Measurements from ENCODE around the gene POLR3G.

POLR3G gene

DNA sequence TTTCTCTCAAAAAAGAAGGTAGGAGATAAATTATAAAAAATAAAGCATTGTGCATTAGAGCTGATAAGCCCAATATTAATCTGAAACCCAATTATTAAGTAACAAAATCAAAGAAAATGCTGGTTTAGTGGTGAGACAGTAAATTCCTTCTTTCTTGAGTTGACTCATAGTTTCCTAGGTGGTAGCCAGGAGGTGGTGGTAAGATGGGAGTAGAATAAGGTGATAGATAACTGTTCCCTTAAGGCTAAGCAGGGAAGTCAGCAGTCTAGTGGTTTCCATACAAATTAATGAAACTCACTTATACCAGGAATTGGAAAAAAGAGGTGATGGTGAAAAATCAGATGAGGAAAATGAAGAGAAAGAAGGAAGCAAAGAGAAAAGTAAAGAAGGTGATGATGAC lies 31.6 kb downstream of the POLR3G start:
- no peak for DNase-seq

DNA sequence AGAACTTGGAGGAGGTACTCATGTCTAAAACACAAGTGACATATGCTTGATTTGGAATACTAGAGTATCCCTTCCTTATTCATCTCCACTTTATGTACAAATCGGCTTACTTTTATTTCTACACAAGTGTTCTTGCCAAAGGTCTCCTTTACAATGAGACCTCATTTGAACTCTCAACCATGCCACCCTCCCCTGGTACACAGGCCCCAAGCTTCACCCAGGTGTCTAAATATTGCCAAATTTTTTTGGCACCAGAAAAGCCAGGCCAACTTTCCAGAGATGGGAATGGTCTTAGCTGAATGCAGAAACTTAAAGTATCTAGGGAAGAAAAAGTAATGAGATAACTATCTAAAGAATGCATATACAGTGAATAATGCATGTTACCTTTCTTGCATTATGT lies 35.8 kb downstream of the POLR3G start:
- no peak for DNase-seq

DNA sequence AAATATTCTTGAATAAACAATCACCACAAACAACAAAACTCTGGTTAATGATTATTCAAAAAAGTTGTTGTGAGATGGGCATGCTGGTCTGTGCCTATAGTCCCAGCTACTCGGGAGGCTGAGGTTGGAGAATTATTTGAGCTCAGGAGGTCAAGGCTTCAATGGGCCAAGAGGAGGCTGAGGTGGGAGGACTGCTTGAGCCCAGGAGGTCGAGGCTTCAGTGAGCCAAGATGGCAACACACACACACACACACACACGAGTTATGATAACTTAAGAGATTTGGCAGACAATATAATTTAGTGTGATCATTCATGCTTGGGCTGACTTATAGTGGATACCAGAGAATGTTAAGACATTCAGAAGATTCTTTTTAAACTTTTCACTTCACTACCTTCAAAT lies 39.9 kb downstream of the POLR3G start:
- no peak for DNase-seq

DNA sequence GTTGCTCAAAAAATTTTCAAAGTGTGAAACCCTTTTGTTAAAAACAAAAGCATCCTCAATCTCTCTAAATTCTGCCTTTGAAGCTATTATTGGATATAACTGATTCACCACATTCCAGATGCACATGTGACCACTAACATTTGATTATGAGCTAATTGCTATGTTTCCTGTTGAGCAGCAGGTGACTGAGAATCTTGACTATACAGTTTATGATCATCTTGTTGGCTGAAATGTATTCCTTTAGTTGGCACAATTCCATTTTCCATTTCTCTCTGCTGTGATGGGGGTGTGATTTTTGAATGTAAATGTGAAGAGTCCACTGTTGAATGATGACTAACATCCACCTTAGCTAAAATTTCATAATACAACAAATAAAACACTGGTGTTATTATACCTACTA lies 44.0 kb downstream of the POLR3G start:
- DNase-seq = no peak

DNA sequence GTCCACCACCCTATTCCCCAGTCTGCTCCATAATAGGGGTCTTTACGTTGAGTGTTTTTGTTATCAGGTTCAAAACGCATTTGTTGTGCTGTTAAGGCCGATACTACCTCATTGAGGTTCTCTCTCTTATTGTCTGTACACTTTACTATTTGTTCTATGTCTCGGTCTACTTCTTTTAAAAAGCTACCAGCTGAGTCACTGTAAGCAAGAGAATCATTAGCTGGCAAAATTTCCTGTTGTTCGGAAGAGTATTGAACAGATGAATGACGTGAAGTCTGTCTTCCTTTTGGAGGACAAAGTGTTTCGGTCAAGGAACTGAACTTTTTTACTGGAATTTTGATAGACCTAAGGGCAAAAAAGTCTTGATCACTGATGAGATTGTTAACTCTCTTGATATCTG lies 44.4 kb downstream of the POLR3G start:
- no peak for DNase-seq

DNA sequence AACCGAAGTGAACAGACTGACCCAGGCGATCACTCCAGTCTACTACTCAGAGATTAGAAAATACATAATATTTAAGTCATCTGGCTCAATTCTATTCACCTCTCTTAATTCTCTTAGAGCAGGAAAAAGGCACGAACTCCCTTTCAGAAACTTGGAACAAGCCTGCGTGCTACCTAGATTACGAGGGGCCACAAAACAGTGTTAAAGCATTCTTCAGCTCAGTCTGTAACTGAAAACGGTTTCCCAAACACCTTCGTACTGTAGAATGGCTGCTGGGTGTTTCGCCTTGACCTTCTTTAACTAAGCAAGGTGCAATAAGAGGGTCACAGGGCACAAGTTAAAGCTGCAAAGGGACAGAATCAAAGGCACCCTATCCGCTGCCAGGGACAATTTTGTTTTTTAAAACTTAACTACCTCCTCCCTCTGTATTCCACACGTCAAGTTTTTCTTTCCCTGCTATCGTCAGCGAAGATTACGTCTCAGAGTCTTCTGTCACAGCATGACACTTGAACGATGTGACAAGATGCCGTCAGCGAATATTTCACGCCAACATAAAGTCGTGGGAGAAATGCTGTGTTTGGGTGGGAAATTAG lies 54.0 kb downstream of the POLR3G start:
- no peak for DNase-seq

DNA sequence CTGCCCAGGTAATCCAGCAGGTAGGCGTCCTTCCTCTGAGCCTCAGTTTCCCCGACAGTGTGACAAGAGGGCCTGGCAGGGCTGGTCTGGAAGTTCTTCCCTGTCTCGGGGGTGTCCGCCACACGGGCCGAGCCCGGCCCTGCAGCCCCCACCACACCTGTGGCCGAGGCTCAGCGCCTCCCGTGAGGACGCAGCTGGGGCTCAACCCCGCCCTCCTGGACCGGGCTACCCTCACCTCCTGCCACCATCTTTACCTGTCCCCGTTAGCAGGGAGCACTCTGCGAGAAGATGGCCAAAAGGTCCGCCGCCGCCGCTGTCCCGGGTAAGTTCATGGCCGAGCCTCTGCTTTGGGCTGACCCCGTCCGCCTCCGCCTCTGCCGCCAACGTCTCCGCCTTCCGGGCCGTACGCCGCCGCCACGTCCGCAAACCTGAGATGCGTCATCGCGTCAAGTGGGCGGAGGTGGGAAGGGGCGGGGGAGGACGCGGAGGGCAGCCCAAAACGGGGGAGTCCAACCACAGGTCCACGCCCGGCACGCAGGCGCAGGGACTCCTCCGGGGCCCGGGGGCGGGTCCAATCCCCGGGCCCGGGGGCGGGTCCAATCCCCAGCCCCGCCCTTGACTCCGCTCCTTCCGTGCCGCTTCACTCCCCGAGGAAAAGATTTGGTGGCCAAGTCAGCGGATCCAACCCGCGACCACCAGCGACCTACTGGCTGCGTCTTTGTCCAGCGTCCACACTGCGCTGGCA lies 54.7 kb downstream of the POLR3G start, which contains the start of gene LYSMD3:
Gene LYSMD3, minus strand, starts transcription at position 391 of the 745 bp plus-strand sequence. CDS start 4,295 bp downstream, outside the sequence.
- DNase-seq = peak; percentile 99

DNA sequence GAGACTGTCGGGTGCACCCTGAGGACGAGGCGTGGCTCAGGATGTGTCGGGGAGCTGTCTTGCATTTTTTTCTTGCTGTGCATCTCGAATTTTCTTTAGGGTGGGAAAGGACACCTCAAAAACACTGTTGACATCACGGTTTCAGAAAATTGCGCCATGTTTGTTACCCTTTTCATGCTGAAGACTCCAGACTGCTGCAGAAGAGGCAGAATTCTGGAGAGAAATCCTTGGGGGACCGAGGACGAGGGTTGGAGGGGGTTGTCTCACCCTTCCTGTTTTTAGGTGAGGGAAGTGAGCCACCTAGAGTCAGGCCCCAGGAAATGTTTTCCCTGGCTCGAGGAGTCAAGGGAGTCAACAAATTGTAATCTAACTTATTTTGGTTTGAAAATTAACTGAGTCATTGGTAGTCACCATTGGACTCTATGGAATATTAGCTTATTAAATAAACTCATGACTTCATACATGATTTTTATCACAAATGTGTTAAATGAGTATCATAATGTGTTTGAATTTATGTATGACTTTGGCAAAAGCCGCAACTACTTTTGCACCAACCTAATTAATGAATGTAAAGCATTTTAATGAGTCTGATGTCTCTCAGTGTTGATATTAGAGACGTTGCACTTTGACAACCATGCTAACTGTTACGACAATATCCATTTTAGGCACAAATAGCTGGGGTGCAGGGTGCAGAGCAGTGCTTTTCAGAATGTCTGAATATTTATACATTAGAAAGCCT lies 55.4 kb downstream of the POLR3G start:
- peak; percentile 85 for DNase-seq

DNA sequence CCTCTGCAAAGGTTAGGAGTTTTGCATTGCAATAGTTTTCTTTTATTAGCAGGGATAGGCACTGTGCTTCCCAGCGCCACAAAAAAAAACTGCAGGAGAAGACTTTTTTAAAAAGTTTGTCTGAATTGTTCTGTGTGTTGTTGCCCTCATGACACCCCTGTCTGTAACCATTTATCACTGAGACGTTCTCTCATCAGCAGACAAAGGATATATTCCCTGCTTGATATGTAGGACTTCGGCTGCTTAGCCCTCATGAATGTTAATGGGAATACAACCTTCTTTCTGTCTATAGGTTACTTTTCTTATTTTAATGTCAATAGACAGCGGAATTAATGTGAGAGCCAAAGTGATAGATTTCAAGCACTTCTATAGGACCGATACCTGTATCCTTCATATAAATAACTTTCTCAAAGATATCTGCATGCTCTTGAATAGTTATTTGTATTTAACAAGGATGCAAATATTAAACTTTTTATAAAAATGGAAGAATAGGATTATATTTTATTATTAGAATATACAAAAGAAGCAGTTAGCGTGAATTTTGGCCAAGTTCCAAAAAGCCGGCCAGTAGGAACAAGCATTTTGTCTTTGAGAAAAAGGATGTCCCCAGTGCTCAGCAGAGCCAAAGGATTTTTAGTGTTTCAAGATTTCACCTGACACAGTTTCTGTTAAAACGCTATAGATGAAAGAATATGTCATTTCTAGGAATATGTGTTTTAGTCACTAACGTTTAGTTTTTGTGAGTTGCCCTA lies 56.2 kb downstream of the POLR3G start:
- DNase-seq = no peak

DNA sequence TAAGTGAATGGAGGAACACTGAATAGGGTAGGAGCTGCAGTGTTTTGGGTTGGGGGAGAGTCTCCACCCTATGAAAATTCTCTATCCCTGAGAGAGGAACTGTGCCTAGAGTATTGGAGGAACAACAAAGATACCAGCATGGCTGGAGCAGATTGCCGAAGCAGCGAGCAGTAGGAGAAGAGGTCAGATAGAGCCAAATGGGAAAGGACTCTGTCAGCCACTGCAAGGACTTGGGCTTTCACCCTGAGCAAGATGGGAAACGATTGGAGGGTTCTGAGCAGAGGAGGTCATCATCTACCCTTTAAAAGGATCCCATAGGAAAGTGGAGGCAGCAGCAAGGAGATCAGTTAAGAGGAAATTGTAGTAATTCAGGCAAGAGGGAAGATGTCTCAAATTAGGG lies 59.1 kb downstream of the POLR3G start:
- DNase-seq = no peak

DNA sequence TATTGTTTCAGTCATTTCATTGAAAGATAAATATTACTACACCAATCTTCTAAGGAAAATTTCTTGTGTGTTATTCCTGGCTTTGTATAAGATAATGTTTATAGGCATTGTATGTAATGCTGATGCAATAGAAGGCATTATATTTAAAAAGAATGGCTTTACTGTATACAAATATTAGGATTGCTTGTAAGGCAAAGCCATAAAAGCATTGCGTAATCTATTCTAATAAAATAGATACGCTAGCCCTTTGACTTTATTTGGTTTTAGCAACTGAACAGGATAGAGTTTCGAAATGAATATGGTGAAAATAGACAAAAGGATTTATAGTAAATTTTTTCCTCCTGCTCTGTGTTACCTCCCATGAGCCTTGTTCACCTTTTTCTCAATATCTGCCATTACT lies 60.3 kb downstream of the POLR3G start:
- DNase-seq = no peak

DNA sequence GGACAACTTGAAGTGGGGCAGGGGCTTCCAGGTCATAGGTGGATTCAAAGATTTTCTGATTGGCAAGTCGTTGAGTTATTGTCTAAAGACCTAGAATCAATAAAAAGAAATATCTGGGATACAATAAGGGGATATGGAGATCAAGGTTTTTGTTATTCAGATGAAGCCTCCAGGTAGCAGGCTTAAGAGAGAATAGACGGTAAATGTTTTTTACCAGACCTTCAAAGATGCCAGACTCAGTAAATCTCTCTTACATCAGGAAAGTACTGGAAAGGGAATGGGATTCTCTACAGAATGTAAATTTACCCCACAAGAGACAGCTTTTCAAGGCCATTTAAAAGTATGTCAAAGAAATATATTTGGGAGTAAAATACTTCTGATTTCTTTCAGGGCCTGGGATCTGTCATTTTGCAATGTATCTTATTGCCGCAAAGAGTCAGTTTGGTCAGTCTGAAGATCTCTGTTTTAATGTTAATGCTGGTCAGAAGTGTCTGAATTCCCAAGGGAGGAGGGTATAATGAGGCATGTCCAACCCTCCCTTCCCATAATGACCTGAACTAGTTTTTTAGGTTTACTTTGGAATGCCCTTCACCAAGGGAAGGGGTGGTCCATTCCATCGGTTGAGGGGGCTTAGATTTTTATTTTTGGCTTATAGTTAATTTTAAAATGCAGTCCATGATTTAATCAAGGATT lies 68.3 kb downstream of the POLR3G start:
- DNase-seq = no peak

DNA sequence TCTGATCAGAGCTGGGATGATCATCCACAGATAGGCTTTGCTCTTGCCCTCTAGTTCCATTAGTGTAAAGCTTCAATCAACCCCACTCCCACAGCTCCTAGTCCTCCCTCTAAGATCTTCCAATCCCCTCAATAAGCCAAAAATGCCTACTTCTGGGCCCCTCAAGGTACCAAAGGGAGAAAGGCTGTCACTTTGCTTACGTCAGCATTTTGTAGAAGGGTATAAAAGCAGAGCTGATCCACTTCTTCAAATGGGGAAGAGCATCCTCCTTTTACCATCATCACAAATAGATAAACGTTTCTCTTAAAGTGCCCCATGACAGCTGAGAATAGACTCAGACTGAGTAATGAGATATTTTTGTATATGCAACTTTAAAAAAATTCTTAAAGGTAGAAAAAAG lies 70.8 kb downstream of the POLR3G start:
- no peak for DNase-seq

DNA sequence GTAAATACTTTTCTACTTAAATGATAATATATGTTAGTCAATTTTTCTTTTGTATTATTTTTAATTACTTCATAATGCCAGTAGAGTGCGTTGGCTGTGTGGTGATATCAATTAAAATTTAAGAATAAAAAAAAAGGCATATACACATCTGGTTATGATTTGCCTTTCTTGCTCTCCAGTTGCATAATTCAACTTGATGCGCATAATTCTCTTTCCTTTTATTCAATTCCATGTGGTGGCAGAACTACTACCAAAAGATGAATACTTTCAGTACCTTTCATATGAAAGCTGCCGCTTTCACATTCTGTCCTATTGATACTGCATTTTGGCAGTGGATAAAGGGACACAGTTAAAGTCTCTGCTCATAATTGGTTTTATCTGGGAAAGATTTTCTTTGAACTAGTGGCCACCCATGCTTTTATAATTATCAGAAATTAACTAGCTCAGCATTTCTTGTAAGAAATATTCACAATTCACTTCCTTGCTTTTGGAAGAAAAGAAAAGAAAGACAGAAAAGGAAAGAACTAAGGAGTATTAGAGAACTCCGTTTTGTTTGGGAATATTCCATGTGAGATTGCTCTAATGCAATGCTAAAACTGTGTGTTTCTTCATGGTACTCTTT lies 71.7 kb downstream of the POLR3G start:
- no peak for DNase-seq

DNA sequence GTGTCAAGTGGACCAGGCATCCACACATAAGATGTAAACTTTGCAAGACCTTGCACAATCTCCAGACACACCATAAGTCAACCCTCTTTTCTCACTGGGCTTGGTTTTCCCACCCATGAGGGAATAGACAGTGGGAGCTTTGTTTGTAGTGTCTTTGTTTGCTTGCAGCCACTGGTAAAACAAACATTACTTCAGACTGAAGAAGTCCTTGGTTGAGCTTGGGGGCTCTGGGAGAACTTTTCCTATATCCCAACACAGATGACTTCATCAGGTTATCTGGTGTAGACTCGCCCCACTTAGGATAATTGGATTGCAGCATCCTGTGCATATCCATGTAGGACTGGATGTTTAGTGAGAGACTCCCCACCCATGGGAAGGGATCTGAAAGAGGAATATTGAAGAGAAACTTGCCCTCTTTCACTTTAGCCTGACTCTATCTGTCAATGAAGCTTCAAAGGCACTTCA lies 72.4 kb downstream of the POLR3G start:
- no peak for DNase-seq

DNA sequence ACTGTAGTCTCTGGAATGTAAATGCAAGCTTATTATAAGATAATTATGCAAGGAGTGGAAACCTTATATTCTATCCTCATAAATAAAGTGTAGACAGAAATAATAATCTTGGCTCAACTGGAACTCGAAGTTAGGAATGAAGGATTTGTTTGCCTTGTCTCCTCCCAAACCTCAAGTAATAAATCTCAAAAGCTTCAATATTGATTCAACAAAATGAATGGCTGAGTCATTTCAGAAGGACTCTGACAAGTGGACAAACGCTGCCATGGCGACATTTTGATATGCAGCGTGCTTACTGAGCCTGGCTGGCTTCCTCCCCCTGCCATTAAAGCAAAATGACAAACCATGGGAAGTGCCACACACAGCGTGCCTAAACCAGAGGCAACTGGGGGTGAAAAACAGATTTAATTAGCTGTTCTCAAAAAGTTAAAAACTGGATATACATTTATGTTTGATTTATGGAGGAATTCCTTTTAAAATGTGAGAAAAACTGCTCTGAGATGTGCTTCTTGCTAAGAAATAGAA lies 73.5 kb downstream of the POLR3G start:
- DNase-seq = no peak

DNA sequence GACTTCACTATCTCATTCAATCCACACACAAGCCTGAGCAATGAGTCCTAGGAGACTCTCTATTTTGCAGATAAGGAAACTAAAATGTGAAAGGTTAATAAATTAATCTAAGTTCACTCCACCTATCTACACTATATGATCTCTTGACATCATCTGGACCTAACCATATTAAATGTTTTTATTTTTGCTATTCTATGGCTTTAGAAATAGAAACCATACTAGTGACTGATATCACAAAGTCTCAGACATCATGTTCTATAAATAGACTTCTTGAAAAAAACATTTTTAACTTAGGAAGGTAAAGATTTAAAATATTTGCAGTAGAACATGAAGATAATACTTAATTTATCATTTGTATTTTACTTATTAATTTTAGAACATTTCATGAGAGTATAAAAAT lies 74.6 kb downstream of the POLR3G start:
- DNase-seq = no peak

DNA sequence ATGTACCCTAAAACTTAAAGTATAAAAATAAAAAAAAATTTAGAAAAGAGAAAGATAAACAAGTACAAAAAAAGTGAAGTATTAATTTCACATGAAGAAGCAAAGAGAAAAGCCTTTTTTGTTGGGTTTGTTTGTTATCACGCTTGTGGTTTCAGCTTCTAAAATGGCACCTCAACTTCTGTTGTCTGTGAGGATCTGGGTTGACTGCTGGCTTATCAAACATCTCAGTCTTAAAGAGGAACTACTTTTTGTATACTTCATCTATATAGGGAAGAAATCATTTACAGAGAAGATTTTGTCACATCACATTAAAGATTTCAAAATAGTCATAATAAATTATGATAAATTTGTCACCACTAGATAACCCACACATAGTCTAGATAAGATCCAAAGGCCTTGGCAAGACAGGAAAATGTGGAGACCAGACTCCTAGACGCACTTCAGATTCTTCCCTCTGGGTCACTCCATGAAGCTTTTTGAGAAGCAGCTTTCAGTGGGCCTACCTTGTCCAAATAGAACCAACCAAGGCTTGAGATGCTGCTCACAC lies 75.1 kb downstream of the POLR3G start:
- no peak for DNase-seq

DNA sequence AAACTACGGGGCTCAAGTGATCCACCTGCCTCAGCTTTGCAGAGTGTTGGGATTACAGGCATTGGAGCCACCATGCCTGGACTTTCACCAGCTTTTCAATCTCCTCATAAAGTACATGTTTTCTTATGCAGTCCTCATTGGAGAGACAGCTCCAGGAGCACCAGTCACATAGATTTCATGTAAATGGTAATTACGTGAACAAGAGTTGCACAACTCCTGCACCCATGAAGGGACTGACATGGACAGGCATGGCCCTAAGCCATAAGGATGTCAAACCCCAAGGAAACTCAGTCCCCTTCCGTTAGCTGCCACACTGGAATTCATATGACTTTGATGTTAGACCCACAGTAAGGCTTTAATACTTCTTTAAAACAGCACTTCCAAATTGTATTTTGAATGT lies 76.3 kb downstream of the POLR3G start:
- DNase-seq = no peak

DNA sequence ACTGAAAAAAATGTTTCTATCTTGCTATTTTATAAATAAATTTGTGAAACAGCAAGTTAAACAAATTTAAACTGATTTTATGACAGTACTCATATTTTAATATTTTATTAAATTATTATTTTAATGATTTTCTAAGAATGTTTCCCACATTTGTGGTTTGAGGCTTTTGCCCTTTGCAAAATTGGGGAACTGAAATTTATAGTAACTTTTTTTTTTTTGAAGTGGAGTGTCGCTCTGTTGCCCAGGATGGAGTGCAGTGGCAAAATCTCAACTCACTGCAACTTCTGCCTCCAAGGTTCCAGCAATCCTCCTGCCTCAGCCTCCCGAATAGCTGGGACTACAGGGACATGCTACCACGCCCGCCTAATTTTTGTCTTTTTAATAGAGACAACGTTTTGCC lies 76.7 kb downstream of the POLR3G start:
- no peak for DNase-seq

DNA sequence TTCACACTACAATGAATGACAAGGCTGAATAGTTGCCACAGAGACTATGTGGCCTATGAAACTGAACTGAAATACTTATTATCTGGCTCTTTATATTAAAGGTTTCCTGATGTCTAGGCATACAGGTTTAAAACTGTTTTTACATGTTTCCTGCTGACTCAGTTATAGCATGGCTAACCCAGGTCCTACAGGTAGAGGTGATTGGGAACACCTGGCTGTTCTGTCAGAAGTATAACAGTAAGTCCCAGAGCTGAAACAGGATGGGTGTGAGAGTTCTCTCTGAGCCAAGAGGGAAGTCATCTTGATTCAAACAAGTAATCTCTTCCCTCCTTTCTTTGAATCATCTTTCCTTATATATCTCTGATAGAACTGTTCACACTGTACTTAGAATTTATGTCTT lies 79.0 kb downstream of the POLR3G start:
- no peak for DNase-seq

Measured in activated effector memory CD4-positive, alpha-beta T cell treated with anti-CD3 and anti-CD28 coated beads, Interleukin-2, amount 50 U/mL, for 16 hours (primary cell).